Kidney epithelial cell (primary cell): ENCODE data around the gene CEP120. TPM values are rescaled to one million over a fixed set of nuclear protein-coding genes. Genes with fewer than 3 reads are reported as not detected.

Experiments used
- DNase-seq: peaks from one replicate; pipeline ENCODE4 v3.0.0-alpha.2; 2010; ENCODE audit warnings: low read depth
- H3K27me3 ChIP-seq: 2 replicates; pipeline ENCODE4 v1.6.0; 2011; ENCODE audit warnings: low read length; ENCODE audit not compliant: control insufficient read depth, insufficient read depth
- H3K36me3 ChIP-seq: 2 replicates; pipeline ENCODE4 v1.5.1; 2011; ENCODE audit warnings: low read length; ENCODE audit not compliant: control insufficient read depth, insufficient read depth
- H3K4me3 ChIP-seq: 2 replicates; pipeline ENCODE4 v1.5.1; 2011; ENCODE audit warnings: low read depth, mild to moderate bottlenecking, control low read depth, low read length
- total RNA-seq: library from RNA; depleted of rRNA; stranded (reverse); fragments of >200 nt; gene quantifications from 2 replicates; pipeline ENCODE4 v1.2.3, GENCODE V29; 2015
- TF ChIP-seq, protein P1 (sequence below): IDR thresholded peaks from 2 replicates; pipeline ENCODE4 v1.5.1; 2011; ENCODE audit warnings: mild to moderate bottlenecking, moderate library complexity, low read length, control low read depth, inconsistent platforms; ENCODE audit not compliant: insufficient read depth, poor library complexity, severe bottlenecking

Gene CEP120
- total RNA-seq, 1 donor from 2014 or later, result 20.1 TPM

DNA sequence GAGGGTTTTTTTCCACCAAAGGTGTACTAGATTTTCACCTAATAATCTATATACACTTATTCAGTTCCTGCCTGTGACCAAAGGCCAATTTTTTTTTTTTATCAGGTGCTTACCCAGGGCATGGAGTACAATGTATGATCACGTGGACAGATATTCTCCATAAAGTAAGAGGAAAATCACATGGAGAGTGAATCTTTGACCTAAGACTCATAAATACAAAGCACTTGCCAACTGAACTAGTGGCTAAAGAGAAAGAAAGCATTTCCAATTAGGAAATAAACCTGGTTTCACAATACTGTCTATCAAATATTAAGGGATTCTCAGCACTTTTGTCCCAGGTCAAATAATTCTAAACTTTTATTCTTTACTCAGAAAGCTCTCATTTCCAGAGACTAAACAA lies 33.0 kb upstream of the CEP120 start:
- H3K4me3 ChIP-seq, result no peak overlapping the region
- DNase-seq, result no peak
- TF ChIP-seq, protein P1, sequence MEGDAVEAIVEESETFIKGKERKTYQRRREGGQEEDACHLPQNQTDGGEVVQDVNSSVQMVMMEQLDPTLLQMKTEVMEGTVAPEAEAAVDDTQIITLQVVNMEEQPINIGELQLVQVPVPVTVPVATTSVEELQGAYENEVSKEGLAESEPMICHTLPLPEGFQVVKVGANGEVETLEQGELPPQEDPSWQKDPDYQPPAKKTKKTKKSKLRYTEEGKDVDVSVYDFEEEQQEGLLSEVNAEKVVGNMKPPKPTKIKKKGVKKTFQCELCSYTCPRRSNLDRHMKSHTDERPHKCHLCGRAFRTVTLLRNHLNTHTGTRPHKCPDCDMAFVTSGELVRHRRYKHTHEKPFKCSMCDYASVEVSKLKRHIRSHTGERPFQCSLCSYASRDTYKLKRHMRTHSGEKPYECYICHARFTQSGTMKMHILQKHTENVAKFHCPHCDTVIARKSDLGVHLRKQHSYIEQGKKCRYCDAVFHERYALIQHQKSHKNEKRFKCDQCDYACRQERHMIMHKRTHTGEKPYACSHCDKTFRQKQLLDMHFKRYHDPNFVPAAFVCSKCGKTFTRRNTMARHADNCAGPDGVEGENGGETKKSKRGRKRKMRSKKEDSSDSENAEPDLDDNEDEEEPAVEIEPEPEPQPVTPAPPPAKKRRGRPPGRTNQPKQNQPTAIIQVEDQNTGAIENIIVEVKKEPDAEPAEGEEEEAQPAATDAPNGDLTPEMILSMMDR, result no peak
- no peaks in the 10 kb centered on the region for H3K36me3 ChIP-seq
- no peaks in the 10 kb centered on the region for H3K27me3 ChIP-seq

DNA sequence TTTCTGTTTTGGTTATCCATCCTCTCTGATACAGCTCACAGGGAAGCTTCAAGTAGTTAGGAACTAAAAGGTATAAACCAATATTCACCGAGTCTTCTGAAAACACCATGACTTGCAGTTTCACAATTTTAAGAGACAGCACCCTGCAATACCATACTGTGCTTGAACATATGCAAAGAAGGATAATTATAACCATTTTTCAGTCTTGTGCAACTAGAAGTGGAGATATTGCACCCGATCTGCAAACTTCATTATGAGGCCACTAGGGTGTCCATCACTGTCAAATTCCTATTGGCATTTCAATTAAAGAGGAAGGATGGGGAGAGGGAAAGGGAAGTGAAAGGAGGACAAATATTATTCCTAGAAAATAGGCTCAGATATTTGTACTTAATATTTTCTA lies 32.4 kb upstream of the CEP120 start:
- TF ChIP-seq, protein P1, result no peak

DNA sequence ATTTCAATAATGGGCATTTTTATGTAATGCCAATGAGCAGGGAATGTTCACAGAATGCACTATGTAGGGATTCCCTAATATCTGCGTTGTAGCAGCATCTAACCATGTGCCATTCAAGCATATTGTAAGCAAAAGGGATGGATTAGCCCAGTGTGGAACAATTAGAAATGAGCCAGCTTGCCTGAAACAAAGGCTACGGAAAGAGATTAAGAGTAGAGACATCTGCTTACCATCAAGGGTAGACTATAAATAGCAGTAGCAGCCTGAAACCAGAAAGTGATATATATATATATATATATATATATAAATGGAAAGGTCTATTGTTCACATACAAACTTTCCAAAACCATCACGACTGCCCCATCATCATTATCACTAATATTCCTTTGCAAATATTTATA lies 31.9 kb upstream of the CEP120 start:
- no peaks in the 10 kb centered on the region for H3K36me3 ChIP-seq
- TF ChIP-seq, protein P1, result no peak
- no peak for DNase-seq
- H3K27me3 ChIP-seq, result no peaks in the 10 kb centered on the region
- no peak overlapping the region for H3K4me3 ChIP-seq

More for the DNA sequence above, 32.4 kb upstream of the CEP120 start:
- DNase-seq, result no peak
- Histone ChIP-seq H3K36me3 (no peaks in the 10 kb centered on the region), H3K27me3 (no peaks in the 10 kb centered on the region), H3K4me3 (no peak overlapping the region)

DNA sequence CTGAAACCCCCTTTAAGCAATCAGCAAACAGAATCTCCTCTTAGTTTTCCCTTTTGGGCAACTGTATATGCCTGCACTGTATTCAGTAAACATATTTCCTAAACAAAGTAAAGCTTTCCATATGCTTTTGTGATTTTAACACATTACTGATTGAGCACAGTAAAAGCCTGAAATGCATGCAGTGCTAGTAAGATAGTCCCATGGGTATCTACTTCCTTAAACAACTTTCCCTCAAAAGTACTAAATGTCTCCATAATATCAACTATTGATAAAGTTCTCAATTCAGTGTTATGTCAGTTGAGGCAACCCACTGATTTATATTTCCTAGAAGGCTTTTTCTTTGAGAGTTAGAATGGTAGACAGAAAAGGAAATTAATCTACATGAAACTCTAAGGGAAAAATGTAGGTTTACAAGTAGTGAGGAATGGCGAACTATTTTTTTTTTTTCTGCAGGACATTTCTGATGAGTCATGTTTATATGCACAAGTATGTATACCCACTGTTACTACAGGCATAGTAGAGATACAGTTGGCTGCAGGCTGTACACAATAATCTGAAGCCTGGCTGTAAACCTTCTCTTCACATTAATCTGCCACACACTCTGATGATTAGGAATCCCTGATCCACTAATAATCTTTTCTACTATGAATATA lies 31.2 kb upstream of the CEP120 start:
- H3K36me3 ChIP-seq, result no peaks in the 10 kb centered on the region
- H3K27me3 ChIP-seq, result no peaks in the 10 kb centered on the region
- no peak for DNase-seq
- no peak overlapping the region for H3K4me3 ChIP-seq
- TF ChIP-seq, protein P1, result no peak

DNA sequence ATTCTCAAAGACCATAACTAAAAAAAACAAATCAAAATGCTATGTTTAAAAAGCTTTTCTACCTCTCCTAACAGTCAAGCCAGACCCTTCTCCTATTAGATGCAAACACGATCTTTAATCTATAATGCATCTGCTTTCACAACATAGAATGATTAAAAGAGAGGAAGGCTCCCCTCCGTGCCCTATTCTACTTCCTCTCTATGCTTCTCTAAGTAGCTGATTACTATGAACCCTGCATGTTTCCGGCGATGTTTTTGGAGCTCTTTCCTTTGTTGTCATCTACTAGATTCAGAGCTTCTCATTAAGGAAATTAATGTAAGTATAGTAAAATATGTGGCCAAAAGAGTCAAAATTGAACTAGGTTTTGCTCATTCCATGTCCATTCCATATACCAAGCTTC lies 29.2 kb upstream of the CEP120 start:
- no peak for DNase-seq
- Histone ChIP-seq H3K4me3 (no peak overlapping the region), H3K27me3 (no peaks in the 10 kb centered on the region), H3K36me3 (no peaks in the 10 kb centered on the region)
- TF ChIP-seq, protein P1, result no peak

DNA sequence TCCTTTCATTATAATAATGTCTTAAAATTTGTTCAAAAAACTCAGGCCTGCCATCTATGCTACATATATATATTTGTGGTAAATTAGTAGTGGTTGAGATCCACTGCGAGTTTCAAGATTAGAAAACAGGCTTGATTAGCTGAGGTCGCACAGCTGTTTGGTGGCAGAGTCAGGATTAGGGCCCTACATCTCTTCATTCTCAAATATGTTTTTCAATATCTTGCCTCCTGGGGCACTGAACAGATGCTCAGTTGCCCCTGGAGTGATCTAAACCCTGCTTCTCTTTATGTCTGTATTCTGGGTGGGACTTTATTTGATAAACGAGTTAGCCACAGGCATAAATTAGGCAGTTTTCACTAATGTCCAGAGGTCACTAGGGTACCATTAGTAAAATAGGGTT lies 27.8 kb upstream of the CEP120 start:
- H3K4me3 ChIP-seq, result no peak overlapping the region
- TF ChIP-seq, protein P1, result no peak
- no peak for DNase-seq
- no peaks in the 10 kb centered on the region for H3K36me3 ChIP-seq
- H3K27me3 ChIP-seq, result no peaks in the 10 kb centered on the region
